ENCODE measurements around the gene PDGFA. TPM values are rescaled to one million over a fixed set of nuclear protein-coding genes. Genes with fewer than 3 reads are reported as not detected.

PDGFA gene
- total and polyA plus RNA-seq, 5 experiments from 2014 or later, result 0.21 to 0.30 TPM; not detected in 3

DNA sequence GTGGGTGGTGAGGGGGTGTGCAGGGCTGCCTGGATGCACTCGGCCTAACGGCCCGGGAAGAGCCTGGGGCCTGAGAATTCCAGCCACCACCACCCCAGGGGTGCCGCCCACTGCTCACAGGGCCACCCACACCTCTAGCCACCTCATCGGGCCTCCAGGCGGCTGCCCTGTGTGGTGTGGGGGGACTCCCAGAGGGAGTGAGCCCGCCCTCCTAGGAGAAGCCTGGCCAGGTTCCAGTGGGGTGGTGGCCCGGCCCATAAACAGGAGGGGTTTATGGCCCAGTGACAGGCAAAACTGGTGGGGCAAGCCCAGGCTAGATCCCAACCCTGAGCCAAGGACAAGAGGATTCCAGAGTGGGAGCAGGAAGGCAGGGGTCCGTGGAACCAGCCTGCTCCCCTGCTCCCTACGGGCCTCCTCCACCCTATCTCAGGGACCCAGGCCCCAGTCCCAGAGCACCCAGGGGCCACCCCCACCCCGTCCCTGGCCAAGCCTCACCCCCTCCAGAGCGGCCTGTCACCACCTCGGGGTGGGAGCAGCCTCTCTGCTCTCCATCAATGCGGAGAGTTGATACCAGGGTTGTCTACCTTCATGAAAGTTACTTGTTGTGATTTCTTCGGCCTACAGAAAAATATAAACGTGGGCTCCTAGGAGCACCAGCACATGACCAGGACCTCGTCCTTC, 20.2 kb upstream of the PDGFA start:
- Mint-ChIP-seq H3K4me3 (no peak overlapping the region), H3K27ac (no peak overlapping the region), H3K27me3 (no peaks in the 10 kb centered on the region), H3K4me1 (peaks cover 0 to 6% (median 1%) of the 10 kb centered on the region in 4 donors), H3K9me3 (peaks cover 0 to 1% (median 0%) of the 10 kb centered on the region in 9 donors), H3K36me3 (peaks cover 0 to 3% (median 0%) of the 10 kb centered on the region in 3 donors)
- ATAC-seq, result no peak
- DNase-seq, result no peak
- POLR2A ChIA-PET, result no interaction called here

DNA sequence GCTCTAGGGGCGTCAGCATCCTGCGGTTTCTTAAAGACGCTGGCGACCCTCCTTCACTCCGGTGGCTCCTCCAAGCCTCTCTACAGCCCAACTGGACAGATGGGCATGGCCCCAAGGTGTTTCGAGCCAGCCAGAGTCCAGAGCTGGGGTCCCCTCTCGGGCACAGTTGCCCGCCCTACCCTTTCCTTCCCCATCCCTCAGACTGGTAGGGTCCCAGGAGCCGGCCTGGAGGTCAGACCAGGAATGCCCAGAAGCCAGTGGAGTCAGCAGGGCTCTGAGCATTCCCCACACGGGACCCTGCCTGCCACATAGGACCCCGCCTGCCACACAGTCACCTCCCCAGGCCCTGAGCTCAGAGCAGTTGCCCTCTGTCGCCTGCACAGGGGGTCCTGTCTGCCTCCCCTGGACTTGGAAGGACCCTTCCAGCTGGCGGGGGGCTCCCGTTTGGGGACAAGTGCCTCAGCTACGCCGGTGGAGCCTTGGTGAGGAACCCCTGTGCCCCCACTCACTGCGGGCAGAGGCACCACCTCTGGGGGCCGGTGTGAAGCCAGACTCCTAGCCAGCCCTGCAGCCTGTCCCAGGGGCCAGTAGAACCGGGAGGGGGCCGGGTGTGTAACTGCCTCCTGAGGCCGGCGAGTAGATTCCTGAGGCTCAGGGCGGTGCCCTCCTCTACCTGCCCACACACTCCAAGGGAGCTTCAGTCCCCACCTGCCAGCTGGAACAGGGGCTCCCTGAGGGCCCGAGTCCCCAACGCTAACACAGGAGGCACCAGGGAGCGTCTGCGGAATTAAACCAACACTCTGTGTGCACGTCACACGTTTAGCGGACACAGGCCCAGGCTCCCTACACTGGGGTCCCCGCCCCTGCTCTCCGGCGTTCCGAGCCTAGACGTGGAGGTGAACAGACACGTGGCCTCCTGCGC, 19.4 kb upstream of the PDGFA start:
- ATAC-seq, result no peak
- POLR2A ChIA-PET, result no interaction called here
- no peak for DNase-seq
- peaks cover 0 to 1% (median 0%) of the 10 kb centered on the region in 9 donors for H3K9me3 Mint-ChIP-seq
- H3K36me3 Mint-ChIP-seq, result peaks cover 0 to 3% (median 0%) of the 10 kb centered on the region in 3 donors
- H3K27me3 Mint-ChIP-seq, result peaks cover 0 to 1% (median 0%) of the 10 kb centered on the region in 5 donors
- H3K27ac Mint-ChIP-seq, result peak overlapping the region in 1 of 10 donors; percentile 90
- H3K4me1 Mint-ChIP-seq, result peaks cover 0 to 6% (median 1%) of the 10 kb centered on the region in 4 donors
- H3K4me3 Mint-ChIP-seq, result no peak overlapping the region

DNA sequence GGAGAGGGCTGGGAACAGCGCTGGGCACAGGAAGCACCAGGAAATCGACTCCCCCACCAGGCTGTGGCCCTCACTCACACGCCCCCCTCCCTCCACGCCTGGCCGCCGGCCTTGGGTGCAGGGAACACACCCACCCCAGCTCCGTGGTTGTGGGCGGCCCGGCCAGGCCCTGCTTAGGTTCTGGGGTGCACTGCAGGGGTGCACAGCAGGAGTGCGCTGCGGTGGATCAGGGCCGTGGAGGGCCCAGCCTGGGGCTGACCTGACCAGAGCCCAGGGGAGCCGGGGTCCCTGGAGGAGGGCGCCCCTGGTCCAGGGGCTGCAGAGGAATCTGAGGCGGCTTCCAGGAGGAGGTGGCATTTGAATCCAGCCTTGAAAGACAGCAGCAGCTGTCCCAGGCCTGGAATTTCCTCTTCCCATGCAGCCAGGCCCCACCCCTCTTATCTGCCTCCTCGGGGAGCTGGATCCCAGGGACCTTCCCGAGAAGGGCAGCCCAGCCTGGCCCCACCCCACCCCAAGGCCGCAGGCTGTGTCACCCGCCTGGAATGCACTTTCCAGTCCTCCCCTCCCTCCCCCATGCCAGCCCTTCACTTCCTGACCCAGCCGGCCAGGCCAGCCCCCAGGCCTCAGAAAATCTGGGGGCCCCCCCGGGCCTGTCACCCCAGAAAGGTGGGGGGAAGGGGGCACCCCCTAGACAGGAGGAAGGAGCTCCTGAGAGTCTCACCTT, 18.4 kb upstream of the PDGFA start:
- peaks cover 0 to 3% (median 0%) of the 10 kb centered on the region in 3 donors for H3K36me3 Mint-ChIP-seq
- peaks cover 0 to 3% (median 0%) of the 10 kb centered on the region in 5 donors for H3K27me3 Mint-ChIP-seq
- POLR2A ChIA-PET, result no interaction called here
- no peak overlapping the region for H3K4me3 Mint-ChIP-seq
- H3K4me1 Mint-ChIP-seq, result peaks cover 0 to 6% (median 1%) of the 10 kb centered on the region in 4 donors
- peaks cover 0 to 1% (median 0%) of the 10 kb centered on the region in 9 donors for H3K9me3 Mint-ChIP-seq
- DNase-seq, result no peak
- H3K27ac Mint-ChIP-seq, result no peak overlapping the region
- no peak for ATAC-seq

DNA sequence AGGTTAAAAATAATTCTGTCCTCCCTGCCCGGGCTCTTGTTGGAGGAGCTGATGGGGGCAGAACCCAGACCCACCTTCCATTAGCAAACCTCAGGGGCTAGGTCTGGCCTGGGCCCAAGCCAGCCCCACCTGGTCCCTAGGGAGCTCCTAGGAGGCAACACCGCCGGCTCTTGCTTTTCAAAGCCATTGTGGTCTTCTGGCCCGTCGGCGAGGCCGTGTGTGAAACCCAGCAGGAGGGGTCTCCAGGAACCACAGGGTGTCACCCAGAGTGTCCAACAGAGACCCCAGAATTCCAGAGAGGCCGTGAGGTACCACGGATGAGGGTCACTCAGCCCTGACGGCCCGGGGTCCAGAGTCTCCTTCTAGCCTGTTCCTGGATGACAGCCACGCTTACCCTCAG, 16.6 kb upstream of the PDGFA start:
- Mint-ChIP-seq H3K27ac (peak overlapping the region in 1 of 10 donors; percentile 75), H3K36me3 (peaks cover 0 to 2% (median 0%) of the 10 kb centered on the region in 3 donors), H3K4me1 (peaks cover 0 to 9% (median under 1%) of the 10 kb centered on the region in 4 donors), H3K4me3 (no peak overlapping the region), H3K9me3 (no peaks in the 10 kb centered on the region), H3K27me3 (peaks cover 0 to 3% (median 0%) of the 10 kb centered on the region in 5 donors)
- ATAC-seq, result no peak
- no peak for DNase-seq
- POLR2A ChIA-PET, result no interaction called here

DNA sequence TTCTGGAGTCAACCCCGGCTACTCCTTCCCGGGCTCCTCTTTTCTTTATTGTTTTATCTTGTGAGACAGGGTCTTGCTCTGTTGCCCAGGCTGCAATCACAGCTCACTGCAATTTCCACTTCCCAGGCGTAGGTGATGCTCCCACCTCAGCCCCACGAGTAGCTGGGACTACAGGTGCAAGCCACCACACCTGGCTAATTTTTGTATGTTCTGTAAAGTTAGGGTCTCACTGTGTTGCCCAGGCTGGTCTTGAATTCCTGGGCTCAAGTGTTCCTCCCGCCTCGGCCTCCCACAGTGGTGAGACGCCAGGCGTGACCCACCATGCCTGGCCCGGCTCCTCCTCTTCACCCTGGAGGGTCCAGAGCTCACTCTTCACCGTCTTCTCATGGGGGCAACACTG, 15.3 kb upstream of the PDGFA start:
- DNase-seq, result no peak
- Mint-ChIP-seq H3K27ac (peak overlapping the region in 2 of 10 donors; percentile 57 to 83), H3K4me3 (no peak overlapping the region), H3K27me3 (peaks cover 0 to 5% (median 3%) of the 10 kb centered on the region in 5 donors), H3K36me3 (no peaks in the 10 kb centered on the region), H3K9me3 (peaks cover 0 to 1% (median 0%) of the 10 kb centered on the region in 9 donors), H3K4me1 (peaks cover 0 to 6% (median 2%) of the 10 kb centered on the region in 4 donors)
- no peak for ATAC-seq
- POLR2A ChIA-PET, result interaction anchor here (0.6 kb wide), 1 partner anchor 184 kb away, joined by 7 read pairs; no protein-coding TSS in a partner anchor

DNA sequence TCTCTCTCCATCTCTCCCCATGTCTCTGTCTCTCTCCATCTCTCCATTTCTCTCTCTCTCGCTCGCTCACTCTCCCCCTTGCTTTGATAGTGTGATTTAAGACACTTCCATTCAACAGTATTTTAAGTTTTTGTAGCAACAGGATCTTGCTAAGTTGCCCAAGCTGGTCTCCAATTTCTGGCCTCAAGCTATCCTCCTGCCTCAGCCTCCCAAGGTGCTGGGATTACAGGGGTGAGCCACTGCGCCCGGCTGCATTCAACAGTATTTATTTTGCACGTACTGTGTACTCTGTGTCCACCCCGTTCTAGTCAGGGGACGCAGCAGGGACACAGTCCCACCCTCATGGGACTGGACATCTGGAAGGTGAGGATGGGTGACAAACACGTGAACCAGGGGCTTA, 14.4 kb upstream of the PDGFA start:
- Mint-ChIP-seq H3K27me3 (peaks cover 0 to 5% (median 3%) of the 10 kb centered on the region in 5 donors), H3K9me3 (peaks cover 0 to 1% (median 0%) of the 10 kb centered on the region in 9 donors), H3K36me3 (no peaks in the 10 kb centered on the region), H3K27ac (no peak overlapping the region), H3K4me3 (no peak overlapping the region), H3K4me1 (peaks cover 0 to 6% (median 2%) of the 10 kb centered on the region in 4 donors)
- no peak for ATAC-seq
- POLR2A ChIA-PET, result no interaction called here
- DNase-seq, result no peak

DNA sequence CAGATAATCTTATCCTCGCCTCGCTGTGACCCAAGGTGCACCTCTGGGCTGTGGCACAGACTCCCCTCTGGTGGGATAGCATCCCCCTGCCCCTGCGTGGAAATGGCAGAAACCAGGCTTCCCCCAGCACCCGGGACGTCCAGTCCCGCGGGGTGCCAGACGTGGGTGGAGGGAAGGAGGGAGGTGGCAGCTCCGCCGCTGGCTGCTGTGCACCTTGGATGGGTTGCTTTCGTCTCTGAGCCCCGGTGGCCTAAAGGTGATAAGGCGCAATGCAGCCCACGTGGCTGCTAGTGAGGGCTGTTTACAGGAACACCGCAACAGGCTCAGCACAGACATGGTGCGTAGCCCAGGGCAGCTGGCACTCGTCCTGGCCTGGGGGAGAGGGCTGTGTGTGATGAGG, 13.6 kb upstream of the PDGFA start:
- no peak for DNase-seq
- no peak for ATAC-seq
- Mint-ChIP-seq H3K27me3 (peaks cover 0 to 5% (median 3%) of the 10 kb centered on the region in 5 donors), H3K27ac (no peak overlapping the region), H3K36me3 (no peaks in the 10 kb centered on the region), H3K4me1 (peaks cover 0 to 6% (median 2%) of the 10 kb centered on the region in 4 donors), H3K4me3 (no peak overlapping the region), H3K9me3 (peaks cover 0 to 1% (median 0%) of the 10 kb centered on the region in 9 donors)
- POLR2A ChIA-PET, result no interaction called here

DNA sequence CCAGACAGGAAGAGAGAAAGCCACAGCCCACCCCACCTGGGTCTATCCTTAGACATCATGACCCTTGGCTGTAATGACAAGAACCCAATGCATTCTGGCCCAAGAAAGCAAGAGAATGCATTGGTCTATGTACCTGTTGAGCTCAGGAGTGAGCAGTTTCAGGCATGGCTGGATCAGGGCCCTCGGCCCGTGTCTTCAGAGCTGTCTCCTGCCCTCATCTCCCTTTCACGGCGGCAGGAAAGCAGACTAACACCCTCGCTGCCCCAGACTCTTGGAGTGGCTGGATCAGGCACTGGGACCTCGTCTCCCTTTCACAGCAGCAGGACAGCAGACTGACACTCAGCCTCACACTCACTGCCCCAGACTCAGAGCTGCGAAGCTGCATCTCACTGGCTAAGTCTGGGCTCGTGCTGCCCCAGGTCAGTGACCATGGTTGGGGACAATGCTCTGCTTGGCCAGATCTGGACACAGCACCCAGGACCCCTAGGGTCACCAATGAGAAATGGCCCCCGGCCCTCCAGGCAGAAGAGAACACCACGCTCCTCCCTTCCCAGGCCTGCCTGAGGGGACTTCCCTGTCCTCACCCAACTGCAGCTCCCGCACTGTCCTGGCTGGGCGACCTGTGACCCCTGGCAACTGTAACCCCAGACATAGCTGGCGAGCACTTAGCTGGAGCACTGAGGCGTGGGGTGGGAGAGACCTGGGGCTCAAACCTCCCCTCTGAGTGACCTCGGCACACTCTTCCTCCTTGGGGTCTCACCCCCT, 12.9 kb upstream of the PDGFA start:
- H3K27me3 Mint-ChIP-seq, result peaks cover 0 to 5% (median 3%) of the 10 kb centered on the region in 5 donors
- H3K4me1 Mint-ChIP-seq, result peaks cover 0 to 6% (median 2%) of the 10 kb centered on the region in 4 donors
- POLR2A ChIA-PET, result no interaction called here
- DNase-seq (no peak), ATAC-seq (no peak)
- H3K27ac Mint-ChIP-seq, result peak overlapping the region in 1 of 10 donors; percentile 24
- peaks cover 0 to 1% (median 0%) of the 10 kb centered on the region in 9 donors for H3K9me3 Mint-ChIP-seq
- H3K4me3 Mint-ChIP-seq, result no peak overlapping the region
- no peaks in the 10 kb centered on the region for H3K36me3 Mint-ChIP-seq

DNA sequence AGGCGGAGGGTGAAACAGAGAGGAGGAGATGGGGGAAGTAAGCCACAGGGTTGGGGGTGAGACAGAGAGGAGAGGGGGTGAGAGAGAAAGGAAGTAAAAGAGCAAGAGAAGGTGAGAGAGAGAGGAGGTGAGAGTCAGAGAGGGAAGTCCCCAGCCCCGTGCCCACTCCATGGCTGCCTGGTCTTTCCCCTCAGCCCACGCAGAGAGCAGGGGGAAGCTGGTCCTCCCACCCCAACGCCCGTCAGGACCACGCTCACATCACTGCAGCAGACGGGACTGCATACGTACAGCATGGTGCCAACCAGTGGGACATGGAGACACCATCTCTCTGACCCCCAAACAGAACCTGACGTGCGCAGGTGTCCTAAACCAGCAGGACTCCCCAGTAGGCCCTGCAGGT, 12.1 kb upstream of the PDGFA start:
- Mint-ChIP-seq H3K27ac (peak overlapping the region in 1 of 10 donors; percentile 81), H3K9me3 (peaks cover 0 to 1% (median 0%) of the 10 kb centered on the region in 9 donors), H3K36me3 (no peaks in the 10 kb centered on the region), H3K4me1 (peaks cover 0 to 6% (median 2%) of the 10 kb centered on the region in 4 donors), H3K4me3 (no peak overlapping the region), H3K27me3 (peaks cover 0 to 5% (median 3%) of the 10 kb centered on the region in 5 donors)
- no peak for DNase-seq
- peak in 1 of 2 donors; percentile 63 for ATAC-seq
- POLR2A ChIA-PET, result no interaction called here

DNA sequence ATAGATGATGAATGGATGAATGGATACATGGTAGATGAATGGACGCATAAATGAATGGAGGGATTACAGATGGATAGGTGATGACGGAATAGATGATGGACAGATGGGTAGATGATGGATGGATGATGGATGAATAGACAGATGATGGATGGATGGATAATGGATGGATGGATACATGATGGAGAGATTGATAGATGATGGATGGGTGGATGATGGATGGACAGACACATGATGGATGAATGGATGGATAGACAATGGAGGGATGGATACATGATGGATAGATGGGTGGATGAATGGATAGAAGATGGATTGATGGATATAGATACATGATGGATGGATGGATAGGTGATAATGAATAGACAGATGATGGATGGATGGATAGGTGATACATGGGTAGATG, 8.8 kb upstream of the PDGFA start:
- H3K27ac Mint-ChIP-seq, result no peak overlapping the region
- no peak overlapping the region for H3K4me3 Mint-ChIP-seq
- peaks cover 0 to 7% (median 3%) of the 10 kb centered on the region in 4 donors for H3K4me1 Mint-ChIP-seq
- DNase-seq (no peak), ATAC-seq (no peak)
- H3K27me3 Mint-ChIP-seq, result peaks cover 0 to 10% (median 5%) of the 10 kb centered on the region in 5 donors
- POLR2A ChIA-PET, result no interaction called here
- peaks cover 0 to 3% (median 0%) of the 10 kb centered on the region in 9 donors for H3K9me3 Mint-ChIP-seq
- H3K36me3 Mint-ChIP-seq, result no peaks in the 10 kb centered on the region

DNA sequence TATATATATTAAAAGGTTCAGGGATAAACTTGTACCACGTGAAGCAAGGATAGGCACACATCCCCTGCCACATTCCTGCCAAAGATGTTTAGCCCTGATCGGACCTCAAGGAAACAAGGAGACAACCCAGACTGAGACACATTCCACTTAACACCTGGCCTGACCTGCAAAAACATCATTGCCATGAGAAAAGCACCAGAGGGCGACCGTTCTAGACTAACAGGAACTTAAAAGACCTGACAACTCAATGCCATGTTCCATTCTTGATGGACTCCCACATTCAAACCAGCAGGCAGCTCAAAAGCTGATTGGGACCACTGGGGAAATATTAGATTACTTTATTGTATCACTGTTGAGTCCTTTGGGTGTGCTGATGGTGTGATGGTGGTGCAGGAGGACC, 8.1 kb upstream of the PDGFA start:
- Mint-ChIP-seq H3K9me3 (peaks cover 0 to 3% (median 0%) of the 10 kb centered on the region in 9 donors), H3K4me3 (no peak overlapping the region), H3K36me3 (no peaks in the 10 kb centered on the region), H3K27ac (no peak overlapping the region), H3K27me3 (peaks cover 0 to 11% (median 5%) of the 10 kb centered on the region in 5 donors), H3K4me1 (peaks cover 0 to 7% (median 3%) of the 10 kb centered on the region in 4 donors)
- DNase-seq, result no peak
- POLR2A ChIA-PET, result no interaction called here
- ATAC-seq, result no peak

Measured in naive thymus-derived CD8-positive, alpha-beta T cell (primary cell).